GM18858 (cell line): ENCODE data around the gene KLF15.
"Not testable (repeated sequence)": the region's sequence is repeated elsewhere in the genome, so short reads cannot be mapped to it uniquely, and the experiment has no call there.

Source experiments
- ATAC-seq: cut with Tn5 transposase; IDR thresholded peaks from one replicate; pipeline ENCODE4 v1.9.1; 2021; ENCODE audit not compliant: unreplicated experiment

KLF15 gene

DNA sequence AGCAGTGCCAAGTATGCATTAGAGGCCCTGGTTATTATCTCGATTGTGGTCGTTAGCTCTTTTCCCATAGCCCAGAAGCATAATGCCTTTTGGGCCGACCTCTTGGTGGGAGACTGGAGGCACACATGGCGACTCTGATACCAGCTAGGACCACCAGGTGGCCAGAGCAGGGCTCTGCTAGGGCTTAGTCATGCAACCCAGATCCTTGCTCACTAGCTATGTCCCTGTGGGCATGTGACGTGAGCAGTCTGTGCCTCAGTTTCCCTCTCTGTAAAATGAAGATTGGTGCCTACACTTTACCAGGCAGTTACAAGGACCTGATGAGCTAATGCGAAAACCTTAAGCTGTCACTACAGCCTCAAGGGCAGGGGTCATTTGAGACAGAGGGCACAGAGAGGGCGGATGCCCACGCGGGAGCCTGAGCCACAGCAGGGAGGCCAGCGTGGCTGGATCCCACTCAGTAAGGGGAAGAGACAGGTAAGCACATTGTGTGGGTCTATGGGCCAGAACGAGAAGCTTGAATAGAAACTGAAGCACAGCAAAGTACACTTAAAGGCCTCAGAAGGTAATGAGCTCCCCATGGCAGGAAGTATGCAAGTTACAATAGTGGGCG lies 8.8 kb downstream of the KLF15 start:
- no peak for ATAC-seq

DNA sequence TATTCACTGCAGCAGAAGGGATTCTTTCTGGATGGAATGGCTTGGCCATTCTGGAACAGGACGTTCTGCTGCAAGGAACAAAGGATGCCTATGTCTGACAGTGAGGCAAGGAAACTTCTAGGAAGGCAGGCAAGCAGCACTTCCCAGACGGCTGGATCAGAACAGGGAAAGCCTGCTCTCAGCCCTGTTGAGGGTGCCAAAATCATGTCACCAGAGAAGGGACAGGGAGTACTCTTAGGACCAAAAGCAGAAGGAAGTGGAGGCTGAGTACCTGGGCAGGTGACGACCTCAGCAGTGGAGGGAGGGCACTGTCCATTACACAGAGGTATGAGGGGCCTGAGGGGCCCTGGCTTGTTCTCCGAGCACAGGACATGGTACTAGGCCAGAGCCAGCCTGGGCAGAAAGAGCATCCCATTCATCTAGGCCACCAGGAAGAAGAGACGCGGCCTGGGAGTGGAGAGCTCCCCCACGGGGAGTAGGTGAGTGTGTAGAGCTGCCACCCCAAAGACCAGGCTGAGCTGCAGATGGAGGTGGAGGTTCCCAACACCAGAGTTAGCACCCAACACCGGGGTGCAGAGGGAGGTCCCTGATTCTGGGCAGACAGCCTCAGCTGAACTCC lies 9.6 kb downstream of the KLF15 start:
- ATAC-seq: no peak

DNA sequence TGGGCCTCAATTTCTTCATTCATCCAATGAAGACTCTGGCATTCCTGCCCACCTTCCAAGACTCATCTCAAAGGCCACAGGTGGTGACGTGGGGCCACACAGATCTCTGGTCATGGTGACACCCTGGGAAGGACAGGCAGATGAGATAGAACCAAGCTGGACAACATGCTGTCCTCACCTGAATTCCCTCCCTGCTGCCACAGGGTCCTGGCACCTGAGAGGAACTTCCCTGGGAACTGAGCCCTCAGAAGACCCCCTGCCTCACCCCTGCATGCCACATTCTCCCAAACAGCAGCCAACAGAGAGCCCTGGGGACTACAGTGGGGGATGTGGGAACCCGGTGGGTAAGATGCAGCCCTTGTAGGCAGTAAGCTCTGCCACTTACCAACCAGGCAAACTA lies 10.7 kb downstream of the KLF15 start:
- no peak for ATAC-seq

DNA sequence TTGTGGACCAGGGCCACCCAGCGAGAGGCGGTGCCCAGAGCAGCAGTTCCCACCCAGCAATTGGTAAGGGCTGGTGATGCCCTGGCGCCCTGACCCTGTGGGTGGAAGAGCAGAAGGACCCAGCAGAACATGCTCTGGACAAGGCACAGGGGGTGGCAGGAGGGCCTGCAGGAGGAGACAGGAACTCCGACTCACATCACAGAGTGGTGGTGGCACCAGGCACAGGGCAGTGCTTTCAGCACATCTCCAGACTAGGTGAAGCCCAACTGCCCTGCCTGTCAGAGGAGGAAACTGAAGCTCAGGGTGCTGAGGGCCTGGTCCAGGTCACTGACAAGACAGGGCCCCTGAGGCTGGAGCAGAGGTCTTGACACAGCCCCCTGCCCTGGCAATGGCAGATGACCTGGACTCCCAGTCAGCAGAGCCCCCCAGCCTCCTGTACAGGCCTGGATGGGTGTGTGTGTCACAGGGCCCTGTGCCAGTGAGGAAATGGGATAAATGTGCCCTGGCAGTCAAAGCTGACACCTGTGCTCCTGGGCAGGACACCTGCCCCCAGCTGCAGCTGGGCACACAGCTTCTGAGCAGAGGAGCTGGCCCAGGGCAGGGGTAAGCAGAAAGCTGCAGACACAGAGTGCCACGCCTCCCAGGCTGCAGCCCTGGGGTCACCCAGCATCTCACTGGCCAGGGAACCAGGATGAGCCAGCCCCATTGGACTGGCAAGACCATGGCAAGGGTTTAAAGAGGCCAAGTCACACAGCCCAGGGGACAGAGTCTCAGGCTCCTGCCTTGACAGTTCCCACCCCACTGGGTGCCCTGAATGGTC lies 11.4 kb downstream of the KLF15 start:
- no peak for ATAC-seq

DNA sequence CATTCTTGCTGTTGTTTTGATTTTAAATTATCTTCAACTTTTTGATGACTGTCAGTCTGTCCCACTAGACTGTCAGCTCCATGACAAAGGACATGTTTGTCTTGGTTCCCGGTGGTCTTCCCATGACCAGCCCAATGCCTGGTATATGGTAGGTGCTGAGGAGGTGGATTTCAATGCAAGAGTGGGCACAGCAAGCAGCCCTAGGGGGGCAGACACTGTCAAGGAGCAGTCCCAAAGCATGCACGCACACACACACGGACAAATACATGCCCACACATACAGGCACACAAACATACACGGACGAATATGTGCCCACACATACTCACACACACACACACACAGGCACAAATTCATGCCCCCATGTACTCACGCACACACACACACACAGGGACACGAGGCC lies 12.0 kb downstream of the KLF15 start:
- ATAC-seq: no peak

DNA sequence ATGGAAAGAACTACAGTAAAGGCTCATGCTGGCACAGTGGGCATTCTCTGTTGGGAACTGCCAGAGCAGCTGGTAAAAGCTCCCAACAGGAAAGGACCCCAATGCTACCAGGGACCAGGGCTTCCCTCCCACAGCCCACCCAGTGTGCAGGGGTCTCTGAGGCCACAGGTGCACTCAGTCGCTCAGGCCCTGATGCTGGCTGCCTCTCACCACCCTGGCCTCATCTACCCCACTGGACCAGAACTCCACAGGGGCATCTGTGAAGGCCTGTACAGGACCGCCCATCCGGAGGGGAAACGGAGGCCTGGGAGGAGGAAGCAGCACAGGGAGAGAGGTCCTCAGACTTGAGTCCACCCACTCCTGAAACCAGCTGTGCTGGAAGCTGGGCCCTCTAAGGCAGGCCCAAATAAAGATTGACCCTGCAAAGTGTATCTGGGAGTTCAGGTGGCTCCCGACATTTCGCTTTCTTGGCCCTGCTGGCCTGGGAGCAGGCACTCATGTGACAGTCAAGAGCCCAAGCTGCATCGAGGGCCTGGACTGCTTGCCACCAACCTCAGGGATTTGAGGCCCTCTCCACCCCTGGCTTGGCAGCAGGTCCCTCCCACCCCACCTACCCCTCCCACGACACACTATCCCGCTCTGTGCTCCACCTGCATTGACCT lies 12.7 kb downstream of the KLF15 start:
- no peak for ATAC-seq

DNA sequence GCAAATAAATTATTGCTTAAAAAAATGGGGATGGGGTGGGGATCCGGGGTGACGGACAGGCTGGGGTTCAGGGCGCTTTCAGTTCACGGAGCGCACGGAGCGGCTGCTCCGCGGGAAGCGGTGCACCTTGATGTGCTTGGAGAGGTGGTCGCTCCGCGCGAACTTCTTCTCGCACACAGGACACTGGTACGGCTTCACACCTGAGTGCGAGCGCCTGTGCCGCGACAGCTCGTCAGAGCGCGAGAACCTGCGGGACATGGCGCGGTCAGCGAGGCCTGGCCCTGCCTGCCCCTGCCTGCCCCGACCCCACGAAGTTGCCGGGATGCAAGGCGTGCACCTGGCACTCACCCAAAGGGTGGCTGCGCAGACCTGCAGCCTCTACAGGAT lies 13.6 kb downstream of the KLF15 start:
- no peak for ATAC-seq

- ATAC-seq: no peak
Measured at GRCh38 chr3:126342991-126343648, 14.1 kb downstream of the KLF15 start.

DNA sequence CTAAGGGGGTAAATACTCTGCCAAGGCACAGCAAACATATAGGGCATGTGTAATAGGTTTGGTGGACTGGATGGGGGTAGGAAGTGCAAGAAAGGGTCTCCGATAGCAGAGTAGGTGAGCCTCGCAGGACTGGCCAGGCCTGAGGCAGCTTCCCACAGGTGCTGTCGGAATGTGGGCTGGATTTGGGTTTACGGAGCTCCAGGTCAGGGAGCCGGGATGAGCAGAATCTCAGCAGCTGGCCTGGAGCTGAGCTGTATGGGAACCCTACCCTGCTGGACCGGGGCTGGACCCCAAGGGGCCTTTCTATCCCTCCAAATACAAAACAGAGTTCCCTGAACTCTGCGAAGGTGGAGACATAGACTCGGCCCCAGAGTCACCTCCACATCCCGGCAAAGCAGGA lies 15.0 kb downstream of the KLF15 start:
- ATAC-seq: no peak

- ATAC-seq: no peak
Measured at GRCh38 chr3:126341755-126342150, 15.5 kb downstream of the KLF15 start.

GRCh38 chr3:126340943-126341754 lies 16.1 kb downstream of the KLF15 start:
- no peak for ATAC-seq

GRCh38 chr3:126340596-126340942 lies 16.6 kb downstream of the KLF15 start:
- ATAC-seq: no peak

DNA sequence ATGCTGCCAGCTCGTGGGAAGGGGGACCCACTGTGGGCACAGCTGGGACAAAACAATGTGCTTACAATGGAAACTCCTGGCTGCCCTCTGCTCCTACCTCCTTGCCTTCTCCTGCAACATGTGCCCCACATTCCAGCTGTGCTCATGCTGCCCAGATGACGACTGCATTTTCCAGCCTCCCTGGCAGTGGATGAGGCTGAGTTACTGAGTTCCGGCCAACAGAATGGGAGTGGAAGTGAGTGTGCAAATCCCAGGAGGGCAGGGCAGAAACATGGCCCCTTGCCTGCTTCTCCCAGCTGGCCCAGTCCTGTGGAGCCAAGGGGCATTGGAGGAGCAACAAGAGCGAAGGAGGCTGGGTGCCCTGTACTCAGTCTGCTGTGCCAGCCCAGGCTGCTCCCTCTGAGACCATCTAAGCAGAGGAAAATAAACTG lies 17.1 kb downstream of the KLF15 start:
- ATAC-seq: no peak

- ATAC-seq: no peak
Measured at GRCh38 chr3:126339466-126339865, 17.7 kb downstream of the KLF15 start.

DNA sequence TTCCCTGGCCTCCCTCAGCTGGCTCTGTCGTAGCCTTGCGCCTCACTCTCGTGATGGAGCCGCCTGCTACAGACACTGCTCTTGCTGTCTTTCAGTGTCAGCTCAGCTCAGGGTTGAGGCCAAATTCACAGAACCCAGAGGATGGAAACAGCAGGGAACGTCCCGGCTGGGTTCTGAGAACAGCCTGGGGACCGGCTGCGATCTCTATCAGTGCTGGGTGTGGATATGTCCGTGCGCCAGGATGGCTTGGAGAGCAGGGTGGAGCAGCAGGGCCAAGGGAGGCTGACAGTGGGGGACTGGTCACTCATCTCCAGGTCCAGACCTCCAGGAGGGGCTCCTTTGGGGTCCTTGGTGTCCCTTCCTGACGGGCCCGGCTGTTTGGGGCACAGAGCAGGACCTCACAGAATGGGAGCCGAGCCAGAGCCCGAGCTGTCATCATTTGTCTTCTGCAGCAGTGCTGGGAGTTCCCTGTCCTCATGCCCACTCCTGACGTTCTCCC lies 18.4 kb downstream of the KLF15 start:
- no peak for ATAC-seq

- ATAC-seq: no peak
Measured at GRCh38 chr3:126337980-126338651, 19.1 kb downstream of the KLF15 start.

GRCh38 chr3:126331812-126332336 lies 25.3 kb downstream of the KLF15 start:
- ATAC-seq: not testable (repeated sequence)

- no peak for ATAC-seq
Measured at GRCh38 chr3:126329927-126330725, 27.1 kb downstream of the KLF15 start.

- ATAC-seq: no peak
Measured at GRCh38 chr3:126326629-126327028, 30.6 kb downstream of the KLF15 start.
